D341Med (cell line): ENCODE measurements around the gene WDCP.
"Not testable (repeated sequence)": the region's sequence is repeated elsewhere in the genome, so short reads cannot be mapped to it uniquely, and the experiment has no call there.

Experiments
- DNase-seq: peaks from one replicate; pipeline ENCODE4 v3.0.0; 2012; ENCODE audit warnings: low spot score

The WDCP gene

GRCh38 chr2:24046930-24047702 lies at the start of gene WDCP:
TSS of gene WDCP (minus strand) at chr2:24047391. CDS start at chr2:24039494, 7,897 bp downstream.
- DNase-seq = peak; percentile 90

- not testable (repeated sequence) for DNase-seq
Measured at GRCh38 chr2:24095171-24095677, 48.0 kb upstream of the WDCP start.

DNA sequence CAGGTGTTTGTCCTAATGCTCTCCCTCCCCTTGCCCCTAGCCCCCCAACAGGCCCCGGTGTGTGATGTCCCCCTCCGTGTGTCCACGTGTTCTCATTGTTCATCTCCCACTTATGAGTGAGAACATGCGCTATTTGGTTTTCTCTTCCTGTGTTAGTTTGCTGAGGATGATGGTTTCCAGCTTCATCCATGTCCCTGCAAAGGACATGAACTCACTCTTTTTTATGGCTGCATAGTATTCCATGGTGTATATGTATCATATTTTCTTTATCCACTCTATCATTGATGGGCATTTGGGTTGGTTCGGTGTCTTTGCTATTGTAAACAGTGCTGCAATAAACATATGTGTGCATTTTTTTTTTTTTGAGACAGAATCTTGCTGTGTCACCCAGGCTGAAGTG lies 46.1 kb upstream of the WDCP start:
- DNase-seq = not testable (repeated sequence)

DNA sequence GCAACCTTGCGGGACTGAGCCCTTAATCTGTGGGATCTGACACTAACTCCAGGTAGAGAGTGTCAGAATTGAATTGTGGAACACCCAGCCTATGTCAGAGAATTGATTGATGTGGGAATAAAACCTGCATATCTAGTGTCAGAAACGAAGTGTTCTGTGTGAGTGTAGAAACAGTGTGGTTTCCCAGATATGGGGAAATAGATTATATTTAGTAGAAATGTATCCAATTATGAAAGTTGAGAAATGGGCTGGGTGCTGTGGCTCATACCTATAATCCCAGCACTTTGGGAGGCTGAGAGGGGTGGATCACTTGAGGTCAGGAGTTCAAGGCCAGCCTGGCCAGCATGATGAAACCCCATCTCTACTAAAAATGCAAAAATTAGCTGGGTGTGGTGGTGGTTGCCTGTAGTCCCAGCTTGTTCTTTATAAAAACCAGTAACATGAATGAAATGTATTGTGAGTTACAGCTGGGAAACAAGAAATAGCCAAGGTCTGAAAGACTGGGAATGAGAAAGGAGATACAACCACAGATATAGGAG lies 41.7 kb upstream of the WDCP start:
- DNase-seq = no peak

DNA sequence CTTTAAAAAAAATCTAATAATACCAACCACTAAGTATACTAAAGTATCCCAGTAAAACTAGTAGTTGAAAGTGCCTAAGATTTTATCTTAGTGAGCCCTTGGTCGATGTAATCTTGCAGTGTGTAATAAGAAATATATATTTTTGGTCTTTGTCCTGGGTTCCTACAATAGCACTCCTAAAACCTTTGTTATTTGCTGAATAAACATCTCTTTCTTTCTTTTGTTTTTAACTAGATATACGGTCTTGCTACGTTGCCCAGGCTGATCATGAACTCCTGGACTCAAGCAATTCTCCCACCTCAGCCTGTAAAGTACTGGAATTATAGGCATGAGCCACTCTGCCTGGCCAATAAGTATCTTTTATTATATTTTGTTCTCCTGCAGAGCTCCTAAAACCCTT lies 39.8 kb upstream of the WDCP start:
- no peak for DNase-seq

DNA sequence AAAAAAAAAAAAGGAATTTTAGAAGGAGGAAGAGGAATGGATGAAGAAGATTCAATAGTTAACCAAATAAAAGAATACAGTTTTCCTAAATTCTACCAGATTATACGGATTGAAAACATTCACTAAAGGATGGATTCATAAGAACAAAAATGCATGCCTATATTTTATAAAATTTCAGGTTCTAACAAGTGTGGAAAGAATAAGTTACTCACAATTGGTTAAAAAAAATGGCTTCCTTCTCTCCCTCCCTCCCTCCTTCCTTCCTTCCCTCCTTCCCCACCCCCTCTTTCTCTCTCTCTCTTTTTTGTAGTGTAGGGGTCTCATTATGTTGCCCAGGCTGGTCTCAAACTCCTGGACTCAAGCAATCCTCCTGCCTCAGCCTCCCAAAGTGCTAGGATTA lies 39.0 kb upstream of the WDCP start:
- DNase-seq = no peak

- no peak for DNase-seq
Measured at GRCh38 chr2:24085200-24085489, 38.0 kb upstream of the WDCP start.

GRCh38 chr2:24084386-24085199 lies 37.4 kb upstream of the WDCP start, which contains the start of gene TP53I3:
TSS of gene TP53I3 (minus strand) at chr2:24084834. CDS start at chr2:24084326, 508 bp downstream.
- peak; percentile 94 for DNase-seq

DNA sequence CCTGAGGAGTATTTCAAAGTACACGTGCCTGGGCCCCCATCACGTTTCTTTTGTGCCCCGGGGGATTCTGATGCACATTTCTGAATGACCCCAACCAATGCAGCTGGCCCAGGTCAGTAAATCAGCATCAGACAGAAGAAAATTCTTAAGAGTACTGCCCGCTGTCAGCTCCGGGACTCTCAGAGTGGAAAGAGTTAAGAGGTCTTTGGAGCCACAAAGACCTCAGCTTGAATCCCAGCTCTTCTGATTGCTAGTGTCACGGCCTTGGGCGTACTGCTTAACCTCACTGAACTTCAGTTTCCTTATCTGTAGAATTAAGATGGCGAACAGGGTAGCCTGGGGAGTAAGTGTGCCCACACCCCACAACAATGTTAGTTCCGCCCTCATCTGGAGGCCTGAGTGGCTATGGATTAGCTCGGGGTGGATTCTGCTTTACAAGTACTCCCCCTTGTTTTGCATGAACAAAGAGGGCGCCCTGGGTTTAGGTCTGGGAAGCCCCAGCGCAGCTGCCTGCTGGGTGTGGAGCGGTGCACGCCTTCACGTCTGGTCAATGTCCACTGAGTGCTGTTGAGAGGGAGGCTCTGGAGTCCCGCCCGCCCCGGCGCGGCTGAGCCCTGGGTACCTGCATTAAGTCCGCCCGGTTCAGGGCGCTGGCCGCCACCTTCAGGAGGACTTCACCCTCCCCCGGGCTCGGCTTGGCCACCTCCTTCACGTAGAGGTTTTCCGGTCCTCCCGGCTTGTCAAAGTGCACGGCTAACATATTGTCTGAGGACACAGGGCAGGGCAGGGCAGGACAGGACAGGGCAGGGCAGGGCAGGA lies 36.6 kb upstream of the WDCP start:
- DNase-seq = peak; percentile 82

GRCh38 chr2:24082787-24083566 lies 35.8 kb upstream of the WDCP start:
- DNase-seq = no peak

- no peak for DNase-seq
Measured at GRCh38 chr2:24080701-24081100, 33.5 kb upstream of the WDCP start.

DNA sequence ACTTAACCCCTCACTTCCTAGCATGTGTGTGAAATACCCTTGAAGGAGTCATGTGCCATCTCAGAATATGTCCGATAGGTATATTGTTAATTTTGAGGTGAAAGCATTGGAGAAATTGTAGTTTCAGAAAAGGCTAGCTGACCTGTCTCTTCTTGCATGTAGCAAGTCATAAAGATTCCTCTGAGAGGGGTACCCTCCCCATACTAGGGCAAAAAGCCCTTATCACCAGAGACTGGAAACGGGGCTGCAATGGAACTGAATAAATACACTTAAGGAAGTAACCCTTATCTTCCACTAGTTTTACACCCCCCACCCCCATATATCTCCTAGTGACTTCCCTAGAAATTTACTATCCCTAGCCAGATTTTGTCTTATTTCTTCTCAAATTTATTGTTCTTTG lies 30.7 kb upstream of the WDCP start:
- no peak for DNase-seq

GRCh38 chr2:24077535-24077877 lies 30.3 kb upstream of the WDCP start:
- DNase-seq = no peak

DNA sequence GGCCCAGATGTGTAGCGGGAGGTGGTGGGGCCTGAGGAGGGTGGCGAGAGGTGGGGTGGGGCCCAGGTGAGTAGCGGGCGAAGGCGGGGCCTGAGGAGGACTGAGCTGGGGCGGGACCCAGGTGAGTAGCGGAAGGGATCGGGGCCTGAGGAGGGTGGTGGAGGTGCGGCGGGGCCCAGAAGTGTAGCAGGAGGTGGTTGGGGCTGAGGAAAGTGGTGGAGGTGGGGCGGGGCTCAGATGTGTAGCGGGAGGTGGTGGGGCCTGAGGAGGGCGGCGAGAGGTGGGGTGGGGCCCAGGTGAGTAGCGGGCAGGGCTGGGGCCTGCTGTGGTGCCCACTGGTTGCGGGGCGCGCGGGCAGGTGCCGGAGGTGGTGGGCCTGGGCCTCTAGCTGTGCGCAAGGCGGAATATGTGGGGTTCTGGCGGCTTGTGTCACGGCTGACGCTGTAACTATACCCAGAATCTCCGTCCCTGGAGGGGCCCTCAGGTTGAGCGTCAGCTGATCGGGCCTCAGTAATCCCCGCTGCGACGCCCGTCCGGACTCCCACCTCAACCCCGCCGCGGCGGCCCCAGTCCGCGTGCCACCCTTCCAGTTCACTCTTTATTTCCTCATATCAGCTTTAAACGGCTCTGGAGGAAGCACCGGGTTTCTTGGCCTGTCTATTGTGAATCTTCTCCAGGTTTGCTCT lies 29.8 kb upstream of the WDCP start:
- peak; percentile 37 for DNase-seq

DNA sequence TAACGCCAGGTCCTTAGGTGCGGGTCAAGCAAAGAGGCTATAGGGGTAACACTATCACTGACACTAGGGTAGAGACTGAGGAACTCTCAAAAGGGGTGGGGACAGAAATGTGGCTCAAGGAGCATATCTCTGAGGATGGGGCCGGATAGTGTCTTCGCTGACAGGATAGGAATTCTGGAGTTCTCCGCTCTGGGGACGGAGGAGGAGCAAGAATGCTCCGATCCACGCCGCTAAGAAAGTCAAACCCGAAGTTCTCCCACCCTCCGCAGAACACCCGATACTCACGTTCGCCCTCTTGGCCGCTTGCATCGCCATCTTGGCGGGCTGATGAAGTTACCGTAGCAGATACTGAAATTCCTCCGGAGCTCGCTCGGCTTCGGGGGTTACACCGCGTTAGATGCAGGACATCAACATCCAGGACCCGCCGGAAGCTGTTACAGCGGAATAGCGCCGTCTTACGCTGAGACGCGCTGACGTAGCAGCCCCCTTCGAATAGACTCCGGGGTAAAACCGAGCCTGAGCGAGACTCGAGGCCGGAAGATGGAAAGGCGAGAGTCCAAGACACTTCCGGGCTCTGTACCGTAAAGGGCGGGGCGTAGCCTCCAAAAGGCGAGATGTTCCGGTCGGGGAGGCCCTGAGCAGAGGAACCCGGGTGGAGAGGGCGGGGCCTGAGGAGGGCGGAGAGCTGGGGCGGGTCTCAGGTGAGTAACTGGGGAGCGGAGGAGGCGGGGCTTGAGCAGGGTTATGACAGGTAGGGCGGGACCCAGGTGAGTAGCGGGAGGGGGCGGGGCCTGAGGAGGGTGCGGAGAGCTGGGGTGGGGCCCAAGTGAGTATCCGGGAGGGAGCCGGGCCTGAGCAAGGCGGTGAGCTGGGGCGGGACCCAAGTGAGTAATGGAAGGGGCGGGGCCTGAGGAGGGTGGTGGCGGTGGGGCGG lies 29.0 kb upstream of the WDCP start, which contains the start of gene SF3B6:
SF3B6 (minus strand) TSS at position 412 of the 934 bp plus-strand sequence; CDS start at position 315, 97 bp downstream.
- peak; percentile 91 for DNase-seq

GRCh38 chr2:24075259-24075658 lies 28.1 kb upstream of the WDCP start:
- DNase-seq = no peak

- no peak for DNase-seq
Measured at GRCh38 chr2:24073816-24074215, 26.6 kb upstream of the WDCP start.

DNA sequence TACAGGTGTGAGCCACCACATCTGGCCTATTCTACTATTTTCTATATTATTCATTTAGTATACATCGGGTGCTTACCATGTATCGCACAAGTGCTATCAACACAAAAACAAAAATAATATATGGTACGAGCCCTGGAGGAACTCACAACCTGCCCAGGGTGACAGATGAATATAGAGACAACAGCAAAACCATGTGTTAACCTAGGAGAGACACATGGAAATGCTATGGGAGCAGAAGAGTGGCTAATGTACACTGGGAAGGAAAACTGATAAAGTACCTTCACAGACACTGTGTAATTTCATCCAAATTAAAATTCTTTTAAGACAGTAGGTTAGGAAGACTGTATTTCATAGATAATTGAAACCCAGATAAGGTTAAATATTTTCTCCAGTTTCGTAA lies 25.1 kb upstream of the WDCP start:
- no peak for DNase-seq

- no peak for DNase-seq
Measured at GRCh38 chr2:24065341-24065740, 18.1 kb upstream of the WDCP start.
